ENCODE measurements around the gene NBPF9.
"Not testable (repeated sequence)": the region's sequence is repeated elsewhere in the genome, so short reads cannot be mapped to it uniquely, and the experiment has no call there.

Gene NBPF9

GRCh38 chr1:149013513-149013912, 89.8 kb downstream of the NBPF9 start:
- DNase-seq = not testable (repeated sequence)

GRCh38 chr1:149012599-149012998, 90.8 kb downstream of the NBPF9 start:
- DNase-seq = not testable (repeated sequence)

GRCh38 chr1:149009761-149010160, 93.6 kb downstream of the NBPF9 start:
- DNase-seq = not testable (repeated sequence)

GRCh38 chr1:149008769-149009168, 94.6 kb downstream of the NBPF9 start:
- not testable (repeated sequence) for DNase-seq

- not testable (repeated sequence) for DNase-seq
These were observed 95.0 kb downstream of the NBPF9 start for GRCh38 chr1:149008326-149008725.

All from NCI-H2081 (cell line).